ENCODE data around the gene CEMP1. TPM values are rescaled to one million over a fixed set of nuclear protein-coding genes. Genes with fewer than 3 reads are reported as not detected.

CEMP1 gene
- total and polyA plus RNA-seq, 4 experiments from 2014 or later: 1.7 to 5.0 (median 2.4) TPM

DNA sequence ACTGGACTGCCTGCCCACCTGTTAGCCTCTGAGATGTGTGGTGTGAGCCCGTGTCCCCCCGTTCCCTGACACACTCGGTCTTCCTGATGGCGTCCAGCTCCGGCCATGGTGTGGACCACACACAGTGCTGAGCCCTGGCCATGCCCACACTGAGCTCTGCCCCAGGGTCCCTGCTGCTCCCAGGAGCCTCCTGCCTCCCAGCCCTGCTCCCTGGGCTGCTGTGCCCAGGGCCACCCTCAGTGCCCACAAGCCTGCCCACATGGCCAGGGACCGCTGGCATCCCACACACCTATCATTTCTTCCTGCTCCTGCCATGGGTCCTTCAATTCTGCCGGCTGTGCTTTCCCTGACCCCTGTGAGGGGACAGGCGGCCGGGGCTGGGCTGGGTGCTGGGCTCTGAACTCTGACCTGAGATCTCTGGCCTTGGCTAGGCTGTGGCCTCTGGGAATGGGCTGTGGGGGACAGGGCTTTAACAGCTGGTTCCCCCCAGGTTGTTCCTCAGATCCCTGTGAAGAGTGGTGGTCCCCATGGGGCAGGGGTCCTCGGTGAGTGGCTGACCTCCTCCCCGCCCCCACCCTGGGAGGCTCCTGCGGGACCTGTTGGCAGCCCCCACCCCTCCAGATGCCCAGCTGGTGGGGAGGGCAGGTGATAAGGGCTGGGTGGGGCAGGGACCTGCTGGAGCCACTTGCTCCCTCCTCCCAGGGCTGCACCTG is 4.0 kb downstream of the CEMP1 start:
- intact Hi-C loops (cut with micrococcal nuclease): no loop called here
- H3K27ac ChIP-seq (ENCODE audit: low read depth, low read length): no peak overlapping the region
- CTCF ChIA-PET (ENCODE audit: partially characterized antibody): no interaction called here
- POLR2A ChIA-PET (ENCODE audit: partially characterized antibody): no interaction called here
- peaks cover 25% of the 10 kb centered on the region for H3K36me3 ChIP-seq (ENCODE audit: insufficient read depth, low read length)
- H3K4me1 ChIP-seq (ENCODE audit: insufficient read depth, low read length): peaks cover 7% of the 10 kb centered on the region
- peak in 1 of 5 donors; percentile 39 for DNase-seq
- H3K4me1 Mint-ChIP-seq: peaks cover 7 to 18% (median 12%) of the 10 kb centered on the region in 4 donors
- H3K9me3 Mint-ChIP-seq: peaks cover 0 to 4% (median 0%) of the 10 kb centered on the region in 8 donors
- no peaks in the 10 kb centered on the region for H3K9me3 ChIP-seq (ENCODE audit: control insufficient read depth in 1 of 2, low read length in 2 of 2)
- no peaks in the 10 kb centered on the region for H3K27me3 ChIP-seq (ENCODE audit: insufficient read depth, low read length)
- no peaks in the 10 kb centered on the region for H3K27me3 Mint-ChIP-seq
- no peak overlapping the region for H3K4me3 ChIP-seq (ENCODE audit: low read length in 2 of 2)
- peak overlapping the region in 1 of 7 donors; percentile 53 for H3K27ac Mint-ChIP-seq
- no peak overlapping the region for H3K4me3 Mint-ChIP-seq
- H3K36me3 Mint-ChIP-seq: peaks cover 10 to 35% of the 10 kb centered on the region in 2 donors

GRCh38 chr16:2526135-2526534 is 5.1 kb downstream of the CEMP1 start:
- Histone ChIP-seq H3K27ac (ENCODE audit: low read depth, low read length) (no peak overlapping the region), H3K27me3 (ENCODE audit: insufficient read depth, low read length) (no peaks in the 10 kb centered on the region), H3K4me3 (ENCODE audit: low read length in 2 of 2) (no peak overlapping the region), H3K4me1 (ENCODE audit: insufficient read depth, low read length) (peaks cover 9% of the 10 kb centered on the region), H3K36me3 (ENCODE audit: insufficient read depth, low read length) (peaks cover 25% of the 10 kb centered on the region), H3K9me3 (ENCODE audit: control insufficient read depth in 1 of 2, low read length in 2 of 2) (no peaks in the 10 kb centered on the region)
- Mint-ChIP-seq H3K27ac (peak overlapping the region in 2 of 7 donors; percentile 60 to 61), H3K9me3 (peaks cover 0 to 2% (median 0%) of the 10 kb centered on the region in 8 donors), H3K36me3 (peaks cover 10 to 34% of the 10 kb centered on the region in 2 donors), H3K4me1 (peaks cover 8 to 17% (median 10%) of the 10 kb centered on the region in 4 donors), H3K4me3 (no peak overlapping the region), H3K27me3 (no peaks in the 10 kb centered on the region)
- CTCF ChIA-PET (ENCODE audit: partially characterized antibody): no interaction called here
- DNase-seq: no peak
- intact Hi-C loops (cut with micrococcal nuclease): no loop called here
- POLR2A ChIA-PET (ENCODE audit: partially characterized antibody): interaction anchor here (2.2 kb wide), 1 partner anchor 12 kb away, joined by 5 read pairs; the partner anchor contains the start of gene ATP6V0C

DNA sequence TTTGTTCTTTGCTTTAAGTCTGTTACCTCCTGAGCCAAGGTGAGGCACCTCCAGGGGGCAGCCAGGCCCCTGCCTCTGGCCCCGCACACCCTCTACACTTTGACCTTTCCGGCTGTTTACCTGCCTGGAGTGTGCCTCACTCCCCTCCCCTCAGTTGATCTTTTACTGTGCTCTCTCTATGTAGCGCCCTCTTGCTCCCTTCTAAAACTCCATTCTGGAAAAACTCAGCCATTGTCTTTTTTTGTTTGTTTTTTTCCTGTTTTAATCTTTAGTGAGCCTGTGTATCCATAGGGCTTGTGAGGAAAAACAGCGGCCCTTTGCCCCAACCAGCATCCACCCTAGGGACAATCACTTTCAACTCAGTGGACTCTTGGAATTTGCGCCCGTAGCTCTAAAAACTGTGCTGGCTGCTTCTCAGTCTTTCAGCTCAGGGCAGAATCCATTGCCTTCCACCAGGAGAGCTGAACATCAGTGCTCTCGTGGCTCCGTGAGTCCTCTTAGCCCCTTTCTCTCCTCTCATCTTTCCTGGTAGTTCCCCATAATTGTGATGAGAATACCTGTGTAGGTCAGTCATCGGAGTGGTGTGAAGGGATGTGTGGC is 6.8 kb downstream of the CEMP1 start:
- H3K4me3 Mint-ChIP-seq: peak overlapping the region in 3 of 8 donors; percentile 25 to 39 (median 31)
- H3K9me3 ChIP-seq (ENCODE audit: control insufficient read depth in 1 of 2, low read length in 2 of 2): no peaks in the 10 kb centered on the region
- H3K4me3 ChIP-seq (ENCODE audit: low read length in 2 of 2): no peak overlapping the region
- peaks cover 16% of the 10 kb centered on the region for H3K4me1 ChIP-seq (ENCODE audit: insufficient read depth, low read length)
- H3K9me3 Mint-ChIP-seq: peaks cover 0 to 4% (median 0%) of the 10 kb centered on the region in 8 donors
- ChIA-PET POLR2A (ENCODE audit: partially characterized antibody) (interaction anchor here (2.2 to 7.0 kb wide), 2 partner anchors 7 to 11 kb away, joined by 5 to 170 read pairs; partner anchors contain the start of genes ATP6V0C and CEMP1), CTCF (ENCODE audit: partially characterized antibody) (no interaction called here)
- H3K27me3 Mint-ChIP-seq: peaks cover 0 to 1% of the 10 kb centered on the region in 2 donors
- peaks cover 16 to 38% of the 10 kb centered on the region in 2 donors for H3K36me3 Mint-ChIP-seq
- no peak for DNase-seq
- peak overlapping the region in 5 of 7 donors; percentile 44 to 88 (median 69) for H3K27ac Mint-ChIP-seq
- H3K36me3 ChIP-seq (ENCODE audit: insufficient read depth, low read length): peaks cover 25% of the 10 kb centered on the region
- no peaks in the 10 kb centered on the region for H3K27me3 ChIP-seq (ENCODE audit: insufficient read depth, low read length)
- peaks cover 15 to 28% (median 22%) of the 10 kb centered on the region in 4 donors for H3K4me1 Mint-ChIP-seq
- intact Hi-C loops (cut with micrococcal nuclease): no loop called here
- no peak overlapping the region for H3K27ac ChIP-seq (ENCODE audit: low read depth, low read length)

DNA sequence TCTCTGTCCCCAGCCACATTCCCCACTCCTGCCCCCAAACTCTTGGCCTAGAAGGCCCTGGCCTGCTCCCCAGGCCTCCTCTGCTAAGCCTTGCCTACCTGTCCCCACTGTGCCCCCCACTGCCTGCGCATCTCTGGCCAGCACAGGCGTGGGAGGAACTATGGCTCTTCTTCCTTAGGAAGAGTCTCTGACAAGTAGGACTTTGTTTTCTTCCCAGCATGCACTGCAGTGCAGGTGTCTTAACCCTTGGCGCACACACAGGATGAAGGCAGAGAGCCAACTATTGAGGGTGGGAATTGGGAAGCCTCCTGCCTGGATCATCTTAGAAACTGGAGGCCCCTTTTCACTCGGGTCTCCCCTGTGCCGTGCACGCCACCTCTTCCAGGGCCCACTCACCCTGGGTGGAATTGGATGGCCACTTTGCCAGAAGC is 7.4 kb downstream of the CEMP1 start:
- Histone ChIP-seq H3K4me1 (ENCODE audit: insufficient read depth, low read length) (peaks cover 22% of the 10 kb centered on the region), H3K27ac (ENCODE audit: low read depth, low read length) (no peak overlapping the region), H3K4me3 (ENCODE audit: low read length in 2 of 2) (no peak overlapping the region), H3K27me3 (ENCODE audit: insufficient read depth, low read length) (no peaks in the 10 kb centered on the region), H3K36me3 (ENCODE audit: insufficient read depth, low read length) (peaks cover 24% of the 10 kb centered on the region), H3K9me3 (ENCODE audit: control insufficient read depth in 1 of 2, low read length in 2 of 2) (no peaks in the 10 kb centered on the region)
- Mint-ChIP-seq H3K9me3 (peaks cover 0 to 4% (median 0%) of the 10 kb centered on the region in 8 donors), H3K4me3 (peak overlapping the region in 2 of 8 donors; percentile 48 to 52), H3K27ac (peak overlapping the region in 3 of 7 donors; percentile 15 to 89 (median 69)), H3K4me1 (peaks cover 18 to 33% (median 26%) of the 10 kb centered on the region in 4 donors), H3K36me3 (peaks cover 16 to 38% of the 10 kb centered on the region in 2 donors), H3K27me3 (peaks cover 0 to 1% of the 10 kb centered on the region in 2 donors)
- ChIA-PET CTCF (ENCODE audit: partially characterized antibody) (no interaction called here), POLR2A (ENCODE audit: partially characterized antibody) (interaction anchor here (2.2 to 7.0 kb wide), 2 partner anchors 8 to 10 kb away, joined by 5 to 170 read pairs; partner anchors contain the start of genes ATP6V0C and CEMP1)
- intact Hi-C loops (cut with micrococcal nuclease): no loop called here
- DNase-seq: no peak

GRCh38 chr16:2520784-2521531 is 10.2 kb downstream of the CEMP1 start:
- Histone ChIP-seq H3K4me3 (ENCODE audit: low read length in 2 of 2) (peak overlapping the region; percentile 36 to 60), H3K4me1 (ENCODE audit: insufficient read depth, low read length) (peaks cover 50% of the 10 kb centered on the region), H3K36me3 (ENCODE audit: insufficient read depth, low read length) (peaks cover 6% of the 10 kb centered on the region), H3K27ac (ENCODE audit: low read depth, low read length) (peak overlapping the region; percentile 84), H3K9me3 (ENCODE audit: control insufficient read depth in 1 of 2, low read length in 2 of 2) (no peaks in the 10 kb centered on the region), H3K27me3 (ENCODE audit: insufficient read depth, low read length) (no peaks in the 10 kb centered on the region)
- Mint-ChIP-seq H3K9me3 (peaks cover 0 to 8% (median 0%) of the 10 kb centered on the region in 8 donors), H3K27me3 (peaks cover 0 to 1% of the 10 kb centered on the region in 2 donors), H3K27ac (peak overlapping the region; percentile 91 to 99 (median 97)), H3K36me3 (peaks cover 16 to 47% of the 10 kb centered on the region in 2 donors), H3K4me3 (peak overlapping the region; percentile 87 to 95 (median 93)), H3K4me1 (peaks cover 35 to 62% (median 50%) of the 10 kb centered on the region in 4 donors)
- ChIA-PET CTCF (ENCODE audit: partially characterized antibody) (interaction anchor here (0.7 kb wide), 1 partner anchor 10 kb away, joined by 4 read pairs; the partner anchor contains the start of gene CEMP1), POLR2A (ENCODE audit: partially characterized antibody) (interaction anchor here (0.7 to 7.0 kb wide), 11 partner anchors 8 to 1212 kb away, joined by 3 to 170 read pairs (median 5); partner anchors contain the start of genes CEMP1, ELOB, PDPK1 and RPS2)
- DNase-seq: peak; percentile 84 to 92 (median 88)
- intact Hi-C loops (cut with micrococcal nuclease): loop anchor here (1.0 kb wide), 1 partner anchor 11 kb away; no protein-coding TSS in a partner anchor

GRCh38 chr16:2520097-2520783 is 11.0 kb downstream of the CEMP1 start, which contains the start of gene AMDHD2:
TSS of gene AMDHD2 (plus strand) at chr16:2520371. CDS start at chr16:2520459, 88 bp downstream.
- Mint-ChIP-seq H3K9me3 (peaks cover 0 to 10% (median 0%) of the 10 kb centered on the region in 8 donors), H3K4me1 (peaks cover 42 to 69% (median 57%) of the 10 kb centered on the region in 4 donors), H3K36me3 (peaks cover 16 to 53% of the 10 kb centered on the region in 2 donors), H3K4me3 (peak within 1 kb of the TSS; percentile 87 to 95 (median 93)), H3K27ac (peak within 1 kb of the TSS; percentile 91 to 99 (median 97)), H3K27me3 (peaks cover 0 to 1% of the 10 kb centered on the region in 2 donors)
- Histone ChIP-seq H3K36me3 (ENCODE audit: insufficient read depth, low read length) (peaks cover 6% of the 10 kb centered on the region), H3K27me3 (ENCODE audit: insufficient read depth, low read length) (no peaks in the 10 kb centered on the region), H3K4me1 (ENCODE audit: insufficient read depth, low read length) (peaks cover 58% of the 10 kb centered on the region), H3K27ac (ENCODE audit: low read depth, low read length) (peak within 1 kb of the TSS; percentile 84), H3K9me3 (ENCODE audit: control insufficient read depth in 1 of 2, low read length in 2 of 2) (no peaks in the 10 kb centered on the region), H3K4me3 (ENCODE audit: low read length in 2 of 2) (peak within 1 kb of the TSS; percentile 36 to 60)
- POLR2A ChIA-PET (ENCODE audit: partially characterized antibody): interaction anchor here (0.6 to 7.0 kb wide), 16 partner anchors 8 to 1211 kb away, joined by 3 to 170 read pairs (median 4); partner anchors contain the start of genes CEMP1, ELOB, MLST8 and NUBP2
- peak; percentile 88 to 91 (median 89) for DNase-seq
- intact Hi-C loops (cut with micrococcal nuclease): no loop called here
- CTCF ChIA-PET (ENCODE audit: partially characterized antibody): interaction anchor here (0.7 to 0.9 kb wide), 2 partner anchors 11 to 12 kb away, joined by 4 read pairs; partner anchors contain the start of gene CEMP1

Data from CD4-positive, alpha-beta memory T cell (primary cell).